Measurements from ENCODE around the gene AMFR.
A peak's percentile ranks its signal among the peaks of the same experiment; 100 is the strongest.

Gene AMFR

DNA sequence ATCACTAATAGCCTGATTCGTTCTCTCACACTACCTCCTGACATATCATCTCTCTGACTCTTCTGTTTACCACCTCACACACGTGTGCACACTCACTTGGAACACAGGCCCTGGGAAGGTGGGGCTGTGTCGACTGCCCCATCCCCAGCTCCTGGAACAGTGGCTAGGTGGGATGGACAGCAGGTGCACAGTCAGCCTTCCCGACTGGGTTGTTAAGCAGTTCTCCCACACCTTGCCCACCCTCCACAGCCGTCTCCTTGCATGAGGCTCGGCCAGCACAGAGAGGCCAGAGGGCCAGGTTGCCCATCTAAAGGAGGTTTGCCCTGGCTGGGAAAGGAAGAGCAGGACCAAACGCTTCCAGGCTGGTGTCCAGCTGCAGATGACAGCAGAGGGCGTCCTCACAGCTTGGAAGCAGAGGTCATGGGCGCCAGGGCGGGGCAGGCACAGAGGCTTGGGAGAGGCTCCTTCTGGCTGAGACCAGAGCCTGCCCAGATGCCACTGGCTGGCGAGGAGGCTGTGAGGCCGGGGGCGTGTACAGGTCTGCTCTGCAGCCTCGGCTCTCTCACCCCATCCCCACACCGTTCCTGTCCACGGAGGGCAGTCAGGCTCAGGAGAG is 92.8 kb downstream of the AMFR start:
- Histone ChIP-seq H3K27ac (no peak overlapping the region), H3K36me3 (peaks cover 11% of the 10 kb centered on the region; the same call in 1 of the 2 replicates), H3K4me3 (ENCODE audit: low read depth, low read length) (no peak overlapping the region), H3K9me3 (ENCODE audit: severe bottlenecking) (no peaks in the 10 kb centered on the region), H3K27me3 (ENCODE audit: insufficient read depth, low read depth, severe bottlenecking) (no peaks in the 10 kb centered on the region)
- DNase-seq = peak; percentile 87
- TF ChIP-seq, protein P1, sequence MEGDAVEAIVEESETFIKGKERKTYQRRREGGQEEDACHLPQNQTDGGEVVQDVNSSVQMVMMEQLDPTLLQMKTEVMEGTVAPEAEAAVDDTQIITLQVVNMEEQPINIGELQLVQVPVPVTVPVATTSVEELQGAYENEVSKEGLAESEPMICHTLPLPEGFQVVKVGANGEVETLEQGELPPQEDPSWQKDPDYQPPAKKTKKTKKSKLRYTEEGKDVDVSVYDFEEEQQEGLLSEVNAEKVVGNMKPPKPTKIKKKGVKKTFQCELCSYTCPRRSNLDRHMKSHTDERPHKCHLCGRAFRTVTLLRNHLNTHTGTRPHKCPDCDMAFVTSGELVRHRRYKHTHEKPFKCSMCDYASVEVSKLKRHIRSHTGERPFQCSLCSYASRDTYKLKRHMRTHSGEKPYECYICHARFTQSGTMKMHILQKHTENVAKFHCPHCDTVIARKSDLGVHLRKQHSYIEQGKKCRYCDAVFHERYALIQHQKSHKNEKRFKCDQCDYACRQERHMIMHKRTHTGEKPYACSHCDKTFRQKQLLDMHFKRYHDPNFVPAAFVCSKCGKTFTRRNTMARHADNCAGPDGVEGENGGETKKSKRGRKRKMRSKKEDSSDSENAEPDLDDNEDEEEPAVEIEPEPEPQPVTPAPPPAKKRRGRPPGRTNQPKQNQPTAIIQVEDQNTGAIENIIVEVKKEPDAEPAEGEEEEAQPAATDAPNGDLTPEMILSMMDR (IDR thresholded peaks at IDR 0.05; ENCODE audit: low read depth, low read length) = peak; percentile 89

DNA sequence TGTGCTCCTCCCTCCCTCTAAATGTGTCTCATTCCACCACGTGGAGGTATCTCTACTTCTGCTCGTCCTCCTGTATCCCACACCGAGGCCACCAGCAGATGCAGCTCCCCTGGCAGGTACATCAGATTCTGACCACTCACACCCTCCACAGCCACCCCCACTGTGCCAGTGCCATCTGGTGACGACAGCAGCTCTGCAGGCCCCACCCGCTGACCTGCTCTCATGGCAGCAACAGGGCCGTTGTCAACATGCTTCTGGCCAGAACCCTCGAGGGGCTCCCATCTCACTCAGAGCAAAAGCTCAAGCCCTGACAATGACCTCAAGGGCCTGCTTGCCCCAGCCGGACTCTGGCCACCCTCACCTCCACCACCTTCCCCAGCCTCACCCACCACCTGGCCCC is 93.4 kb downstream of the AMFR start:
- no peaks in the 10 kb centered on the region for H3K27me3 ChIP-seq (ENCODE audit: insufficient read depth, low read depth, severe bottlenecking)
- no peaks in the 10 kb centered on the region for H3K9me3 ChIP-seq (ENCODE audit: severe bottlenecking)
- peaks cover 9% of the 10 kb centered on the region; the same call in 1 of the 2 replicates for H3K36me3 ChIP-seq
- H3K27ac ChIP-seq = no peak overlapping the region
- no peak for DNase-seq
- TF ChIP-seq, protein P1 (IDR thresholded peaks at IDR 0.05; ENCODE audit: low read depth, low read length) = no peak
- H3K4me3 ChIP-seq (ENCODE audit: low read depth, low read length) = no peak overlapping the region

DNA sequence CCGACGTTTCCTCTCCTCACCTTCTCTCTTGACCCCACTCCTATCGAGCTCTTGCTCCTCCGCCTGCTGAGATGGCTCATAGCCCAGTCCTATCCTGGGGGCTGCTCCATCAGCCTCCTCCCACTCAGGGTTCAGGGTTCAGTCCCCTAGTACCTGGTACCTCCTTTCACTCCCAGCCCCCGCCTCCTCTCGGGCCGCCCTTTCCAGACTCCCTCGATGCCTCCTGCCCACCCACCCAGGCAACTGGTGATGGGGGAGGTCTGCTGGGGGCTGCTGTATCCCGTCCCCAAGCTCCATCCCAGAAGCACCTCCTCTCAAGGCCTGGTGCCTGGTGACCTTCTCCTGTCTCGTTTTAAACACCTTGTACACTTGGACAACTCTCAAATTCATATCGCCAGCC is 93.9 kb downstream of the AMFR start:
- Histone ChIP-seq H3K36me3 (peaks cover 5% of the 10 kb centered on the region; the same call in 1 of the 2 replicates), H3K27ac (no peak overlapping the region), H3K27me3 (ENCODE audit: insufficient read depth, low read depth, severe bottlenecking) (no peaks in the 10 kb centered on the region), H3K4me3 (ENCODE audit: low read depth, low read length) (no peak overlapping the region), H3K9me3 (ENCODE audit: severe bottlenecking) (no peaks in the 10 kb centered on the region)
- DNase-seq = no peak
- TF ChIP-seq, protein P1 (IDR thresholded peaks at IDR 0.05; ENCODE audit: low read depth, low read length) = no peak

DNA sequence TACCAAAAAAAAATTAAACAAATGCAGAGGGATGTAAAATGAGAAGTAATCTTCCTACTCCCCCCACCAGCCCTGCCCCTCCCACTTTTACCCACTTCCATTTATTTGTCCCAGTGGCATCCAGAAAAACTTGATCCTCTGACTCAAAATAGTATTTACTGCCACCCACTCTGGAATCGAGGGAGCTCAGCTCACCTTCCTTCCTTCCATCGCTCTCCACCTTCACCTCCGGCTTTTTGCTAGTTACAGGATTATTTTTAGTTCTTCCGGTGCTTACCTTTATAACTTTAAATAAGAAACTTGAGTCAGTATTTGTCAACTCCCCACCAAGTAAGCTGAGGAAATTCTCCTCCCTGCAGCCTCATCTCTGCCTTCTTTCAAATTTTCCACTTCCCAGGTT is 94.9 kb downstream of the AMFR start:
- DNase-seq = no peak
- H3K27ac ChIP-seq = no peak overlapping the region

DNA sequence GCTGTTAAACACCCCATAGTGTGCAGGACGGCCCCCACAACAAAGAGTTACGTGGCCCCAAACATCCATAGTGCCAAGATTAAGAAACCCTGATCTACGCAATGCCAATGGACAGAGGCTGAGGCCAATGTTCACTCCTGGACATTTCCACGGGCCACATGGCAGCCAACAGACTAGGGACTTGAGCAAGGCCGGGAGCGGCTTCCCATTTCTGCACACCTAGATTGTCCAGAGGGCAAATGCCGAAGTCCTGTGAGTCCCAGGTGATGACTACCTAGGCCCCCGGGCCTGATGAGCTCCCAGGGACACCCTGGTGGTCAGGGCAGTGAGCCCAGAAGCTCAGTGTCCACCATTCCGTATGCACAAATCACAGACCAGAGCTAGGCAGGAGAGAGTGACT is 95.5 kb downstream of the AMFR start:
- Histone ChIP-seq H3K9me3 (ENCODE audit: severe bottlenecking) (no peaks in the 10 kb centered on the region), H3K27ac (no peak overlapping the region), H3K4me3 (ENCODE audit: low read depth, low read length) (no peak overlapping the region), H3K36me3 (peaks cover 5% of the 10 kb centered on the region; the same call in 1 of the 2 replicates), H3K27me3 (ENCODE audit: insufficient read depth, low read depth, severe bottlenecking) (no peaks in the 10 kb centered on the region)
- DNase-seq = no peak
- TF ChIP-seq, protein P1 (IDR thresholded peaks at IDR 0.05; ENCODE audit: low read depth, low read length) = no peak

More for the DNA sequence above, 94.9 kb downstream of the AMFR start:
- Histone ChIP-seq H3K4me3 (ENCODE audit: low read depth, low read length) (no peak overlapping the region), H3K36me3 (peaks cover 5% of the 10 kb centered on the region; the same call in 1 of the 2 replicates), H3K9me3 (ENCODE audit: severe bottlenecking) (no peaks in the 10 kb centered on the region), H3K27me3 (ENCODE audit: insufficient read depth, low read depth, severe bottlenecking) (no peaks in the 10 kb centered on the region)
- TF ChIP-seq, protein P1 (IDR thresholded peaks at IDR 0.05; ENCODE audit: low read depth, low read length) = no peak
